Measurements from ENCODE around the gene PLIN5.

PLIN5 gene

DNA sequence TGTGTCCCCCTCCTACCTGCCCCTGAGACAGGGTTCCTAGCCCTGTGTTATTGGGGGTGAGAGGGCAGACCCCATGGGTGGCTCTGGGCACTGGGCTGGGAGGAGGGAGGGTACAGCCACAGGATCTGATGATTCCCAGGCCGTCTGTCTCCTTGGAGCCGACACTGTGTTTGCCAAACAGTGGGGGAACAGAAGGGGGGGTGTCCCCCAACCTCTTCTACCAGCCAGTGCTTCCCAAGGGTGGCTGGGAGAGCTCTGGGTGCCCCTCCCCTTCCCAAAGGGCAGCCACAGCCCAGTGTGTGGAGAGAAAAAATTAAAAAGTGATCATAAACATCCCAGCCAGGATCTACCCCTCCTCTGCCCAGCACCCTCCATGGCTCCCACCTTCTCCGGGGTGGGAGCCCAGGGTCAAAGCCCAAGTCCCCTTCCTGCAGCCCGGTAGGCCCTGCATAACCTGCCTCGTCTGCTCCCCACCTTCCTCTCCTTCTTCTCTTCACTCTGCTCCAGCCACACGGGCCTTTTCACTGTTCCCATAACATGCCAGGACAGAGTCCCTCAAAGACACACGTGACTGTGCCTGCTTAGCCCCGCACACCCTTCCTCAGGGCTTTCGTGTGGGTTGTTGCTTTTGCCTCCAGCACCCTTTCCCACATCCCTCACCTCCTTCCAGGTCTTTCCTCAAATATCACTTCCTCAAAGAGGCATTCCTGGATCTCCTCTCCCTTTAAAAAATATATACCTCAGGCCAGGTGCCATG lies 15.3 kb downstream of the PLIN5 start:
- DNase-seq, result peak; percentile 47

DNA sequence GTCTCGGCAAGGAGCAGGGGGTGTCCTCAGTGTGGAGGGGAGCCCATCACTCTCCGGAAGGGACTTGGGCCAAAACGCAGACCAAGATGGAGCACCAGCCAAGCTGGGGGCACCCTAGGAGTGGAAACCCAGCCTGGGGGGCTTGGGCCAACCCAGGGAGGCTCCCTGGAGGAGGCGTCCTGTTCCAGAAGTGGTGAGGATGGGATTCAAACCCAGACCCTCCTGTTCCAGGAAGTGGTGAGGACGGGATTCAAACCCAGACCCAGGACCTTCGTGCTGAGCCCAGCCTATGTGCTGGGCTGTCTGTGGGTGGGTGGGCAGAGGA lies 15.9 kb downstream of the PLIN5 start:
- DNase-seq, result no peak

DNA sequence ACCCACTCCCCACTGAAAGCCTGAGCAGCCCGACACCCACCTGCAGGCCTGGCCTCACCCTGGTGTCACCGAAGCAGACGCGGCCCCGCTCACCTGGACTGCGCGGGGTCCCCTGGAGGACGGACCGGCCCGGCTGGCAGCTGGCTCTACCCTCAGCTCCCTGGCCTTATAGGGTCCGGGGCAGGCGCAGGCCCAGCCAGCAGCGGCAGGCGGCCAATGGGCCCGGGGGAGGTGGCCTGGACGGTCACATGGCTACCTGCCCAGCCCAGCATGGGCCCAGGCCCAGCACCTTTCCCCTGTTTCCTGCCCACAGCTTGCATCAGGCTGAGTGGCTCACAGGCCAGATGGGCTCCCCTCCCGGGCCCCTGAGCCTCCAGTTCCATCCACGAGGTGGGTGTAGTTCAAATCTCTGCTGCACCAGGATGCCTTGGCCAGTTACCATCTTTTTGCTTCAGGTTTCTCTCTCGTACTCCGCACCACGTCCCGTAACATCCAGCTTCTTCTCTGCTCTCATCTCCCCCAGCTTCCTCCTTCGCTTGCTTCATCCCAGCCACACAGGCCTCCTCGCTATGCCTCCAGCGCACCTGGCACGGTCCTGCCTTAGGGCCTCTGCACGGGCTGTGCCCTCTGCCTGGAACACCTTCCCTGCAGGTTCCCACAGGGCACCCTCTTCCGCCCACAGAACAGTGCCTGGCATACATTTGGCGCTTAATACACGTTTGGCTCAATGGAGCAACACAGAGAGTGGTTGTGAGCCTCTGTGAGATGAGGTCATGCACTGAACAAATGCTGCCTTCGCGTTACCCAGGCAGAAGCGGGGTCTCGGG lies 16.5 kb downstream of the PLIN5 start, which contains the start of gene PLIN4:
Gene PLIN4, minus strand, starts transcription at position 142 of the 827 bp plus-strand sequence. CDS start 214 bp downstream, outside the sequence.
- DNase-seq, result no peak

DNA sequence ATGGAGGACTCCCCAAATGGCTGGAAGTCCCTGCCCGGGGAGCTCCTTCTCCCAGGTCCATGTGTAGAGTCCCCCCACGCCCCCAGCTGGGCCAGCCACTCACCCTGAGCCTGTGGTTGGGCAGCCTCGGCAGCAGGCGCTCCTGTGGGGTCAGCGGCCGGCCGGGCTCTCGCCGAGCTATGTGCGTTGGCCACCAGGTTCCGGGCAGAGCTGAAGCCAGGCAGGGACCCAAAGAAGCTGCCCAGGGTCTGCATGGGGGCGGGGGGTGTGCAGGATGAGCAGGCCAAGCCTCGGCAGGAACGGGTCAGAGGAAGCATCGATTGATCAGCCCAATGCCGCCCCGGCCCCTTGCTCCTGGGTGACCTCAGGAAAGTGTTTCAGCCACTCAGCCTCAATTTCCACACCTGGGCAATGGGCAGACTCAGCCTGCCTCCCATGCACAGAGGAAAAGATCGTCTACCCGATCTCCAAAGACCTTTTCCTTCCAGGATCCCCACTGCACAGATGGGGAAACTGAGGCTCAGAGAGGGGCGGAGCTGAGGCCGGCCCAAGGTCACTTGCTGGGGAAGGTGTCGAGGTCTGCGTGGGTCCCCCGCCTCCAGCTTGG lies 17.5 kb downstream of the PLIN5 start:
- DNase-seq, result no peak

DNA sequence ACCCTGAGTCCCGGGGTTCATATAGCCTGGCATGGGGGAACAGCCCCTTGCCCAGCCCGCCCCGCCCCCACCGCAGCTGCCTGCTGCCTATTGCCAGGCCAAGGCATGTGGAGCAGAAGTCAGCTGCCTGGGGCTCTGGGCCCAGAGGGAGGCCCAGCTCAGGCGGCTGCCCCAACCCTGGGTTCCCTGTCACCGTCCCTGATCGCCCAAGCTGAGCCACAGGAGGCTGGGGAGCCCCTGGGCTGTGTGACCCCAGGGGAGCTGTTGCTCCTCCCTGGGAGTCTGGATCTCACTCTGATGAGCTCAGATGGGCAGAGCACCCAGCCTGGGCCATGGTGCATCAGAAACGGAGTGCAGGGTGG lies 18.1 kb downstream of the PLIN5 start:
- DNase-seq, result no peak

DNA sequence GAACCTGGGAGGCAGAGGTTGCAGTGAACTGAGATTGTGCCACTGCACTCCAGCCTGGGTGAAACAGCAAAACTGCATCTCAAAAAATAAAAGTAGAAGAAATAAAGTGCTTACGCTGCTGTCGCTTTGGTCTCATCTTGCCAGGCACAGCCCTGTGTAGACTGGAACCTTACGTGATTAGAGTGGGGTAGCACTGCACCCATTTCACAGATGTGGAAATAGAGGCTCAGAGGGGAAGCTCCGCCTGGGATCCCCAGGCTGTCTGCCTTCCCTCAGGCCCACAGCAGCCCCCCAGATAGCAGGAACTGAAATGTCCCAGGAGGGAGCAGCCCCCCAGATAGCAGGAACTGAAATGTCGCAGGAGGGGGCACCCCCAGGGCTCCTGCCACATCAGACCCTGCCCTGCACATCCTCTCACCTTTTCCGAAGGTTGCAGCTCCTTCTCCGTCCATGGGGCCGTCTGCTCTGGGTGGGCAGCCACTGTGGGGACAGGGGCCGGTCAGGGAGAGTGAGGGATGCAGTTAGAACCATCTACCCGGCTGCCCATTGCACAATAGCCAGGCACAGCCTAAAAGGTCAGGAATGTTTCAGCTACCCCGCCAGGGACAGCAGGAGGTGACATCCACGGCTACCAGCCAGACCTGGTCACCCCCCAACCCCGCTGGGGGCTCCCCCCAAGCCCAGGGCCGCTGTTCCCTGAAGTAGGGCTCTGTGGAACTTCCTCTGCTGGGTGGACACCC lies 18.7 kb downstream of the PLIN5 start:
- no peak for DNase-seq

DNA sequence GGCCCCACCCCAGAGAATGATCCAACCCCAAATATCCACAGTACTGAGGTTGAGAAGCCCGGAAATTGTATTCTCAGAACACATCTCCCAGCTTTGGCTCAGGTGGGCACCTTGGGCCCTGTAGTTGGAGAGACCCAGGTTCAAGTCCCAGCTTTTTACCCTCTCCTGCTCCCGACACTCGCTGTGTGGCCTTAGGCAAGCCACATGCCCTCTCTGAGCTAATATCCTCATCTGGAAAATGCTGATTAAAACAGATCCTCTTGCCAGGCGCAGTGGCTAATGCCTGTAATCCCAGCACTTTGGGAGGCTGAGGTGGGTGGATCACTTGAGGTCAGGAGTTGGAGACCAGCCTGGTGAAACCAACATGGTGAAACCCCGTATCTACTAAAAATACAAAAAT lies 19.3 kb downstream of the PLIN5 start:
- DNase-seq, result no peak

DNA sequence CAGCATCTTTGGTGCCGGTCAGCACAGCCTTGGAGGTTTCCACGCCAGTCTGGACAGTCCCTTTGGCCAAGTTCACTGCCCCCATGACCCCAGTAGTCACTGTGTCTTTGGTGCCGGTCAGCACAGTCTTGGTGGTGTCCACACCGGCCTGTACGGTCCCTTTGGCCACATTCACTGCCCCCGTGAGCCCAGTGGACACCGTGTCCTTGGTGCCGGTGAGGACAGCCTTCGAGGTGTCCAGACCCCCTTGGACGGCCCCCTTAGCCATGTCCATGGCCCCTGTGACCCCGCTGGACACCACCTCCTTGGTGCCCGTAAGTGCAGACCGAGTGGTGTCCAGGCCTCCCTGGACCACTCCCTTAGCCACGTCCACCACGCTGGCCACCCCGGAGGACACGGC lies 21.8 kb downstream of the PLIN5 start:
- DNase-seq, result no peak

DNA sequence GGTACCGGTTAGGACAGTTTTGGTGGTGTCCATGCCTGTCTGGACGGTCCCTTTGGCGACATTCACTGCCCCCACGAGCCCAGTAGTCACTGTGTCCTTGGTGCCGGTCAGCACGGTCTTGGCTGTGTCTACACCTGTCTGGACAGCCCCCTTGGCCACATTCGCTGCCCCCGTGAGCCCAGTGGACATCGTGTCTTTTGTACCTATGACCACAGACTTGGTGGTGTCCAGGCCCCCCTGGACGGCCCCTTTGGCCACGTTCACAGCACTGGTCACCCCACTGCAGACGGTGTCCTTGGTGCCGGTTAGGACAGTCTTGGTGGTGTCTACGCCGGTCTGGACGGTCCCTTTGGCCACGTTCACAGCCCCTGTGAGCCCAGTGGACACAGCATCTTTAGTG lies 23.0 kb downstream of the PLIN5 start:
- no peak for DNase-seq

DNA sequence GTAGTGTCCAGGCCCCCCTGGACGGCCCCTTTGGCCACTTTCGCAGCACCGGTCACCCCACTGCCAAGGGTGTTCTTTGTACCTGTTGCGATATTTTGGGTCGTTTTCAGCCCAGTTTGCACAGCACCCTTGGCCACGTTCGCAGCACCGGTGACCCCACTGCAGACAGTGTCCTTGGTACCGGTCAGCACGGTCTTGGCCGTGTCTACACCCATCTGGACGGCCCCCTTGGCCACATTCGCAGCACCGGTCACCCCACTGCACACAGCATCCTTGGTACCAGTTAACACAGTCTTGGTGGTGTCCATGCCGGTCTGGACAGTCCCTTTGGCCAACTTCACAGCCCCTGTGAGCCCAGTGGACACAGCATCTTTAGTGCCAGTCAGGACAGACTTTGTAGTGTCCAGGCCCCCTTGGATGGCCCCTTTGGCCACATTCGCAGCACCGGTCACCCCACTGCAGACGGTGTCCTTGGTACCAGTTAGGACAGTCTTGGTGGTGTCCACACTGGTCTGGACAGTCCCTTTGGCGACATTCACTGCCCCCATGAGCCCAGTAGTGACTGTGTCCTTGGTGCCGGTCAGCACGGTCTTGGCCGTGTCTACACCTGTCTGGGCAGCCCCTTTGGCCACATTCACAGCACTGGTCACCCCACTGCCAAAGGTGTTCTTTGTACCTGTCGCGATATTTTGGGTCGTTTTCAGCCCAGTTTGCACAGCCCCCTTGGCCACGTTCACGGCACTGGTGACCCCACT lies 23.5 kb downstream of the PLIN5 start:
- DNase-seq, result no peak

DNA sequence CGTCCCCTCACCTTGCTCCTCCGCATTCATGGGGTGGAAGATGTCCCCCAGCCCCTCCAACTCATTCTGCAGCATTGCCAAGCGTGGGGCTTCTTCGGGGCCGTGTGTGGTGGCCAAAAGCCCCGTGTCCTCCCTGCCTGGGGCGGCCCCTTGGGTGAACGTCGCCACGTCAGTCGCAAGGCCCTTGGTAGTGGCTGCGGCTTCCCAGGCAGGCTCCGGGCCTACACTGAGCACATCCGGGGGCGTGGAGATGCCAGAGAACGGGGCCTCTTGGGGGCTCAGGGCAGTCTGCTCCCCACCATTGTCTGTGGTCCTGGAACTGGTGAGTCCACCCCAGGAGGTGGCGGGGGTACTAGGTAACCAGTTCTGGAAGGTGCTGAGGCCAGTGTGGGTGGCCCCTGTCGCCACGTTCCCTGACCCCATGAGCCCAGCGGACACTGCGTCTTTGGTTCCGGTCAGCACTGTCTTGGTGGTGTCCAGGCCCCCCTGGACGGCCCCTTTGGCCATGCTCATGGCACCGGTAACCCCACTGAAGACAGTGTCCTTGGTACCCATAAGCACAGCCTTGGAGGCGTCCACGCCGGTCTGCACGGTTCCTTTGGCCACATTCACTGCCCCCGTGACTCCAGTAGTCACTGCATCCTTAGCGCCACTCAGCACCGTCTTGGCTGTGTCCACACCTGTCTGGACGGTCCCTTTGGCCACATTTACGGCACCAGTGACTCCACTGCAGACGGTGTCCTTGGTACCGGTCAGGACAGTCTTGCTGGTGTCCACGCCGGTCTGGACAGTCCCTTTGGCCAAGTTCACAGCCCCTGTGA lies 24.4 kb downstream of the PLIN5 start:
- DNase-seq, result no peak

DNA sequence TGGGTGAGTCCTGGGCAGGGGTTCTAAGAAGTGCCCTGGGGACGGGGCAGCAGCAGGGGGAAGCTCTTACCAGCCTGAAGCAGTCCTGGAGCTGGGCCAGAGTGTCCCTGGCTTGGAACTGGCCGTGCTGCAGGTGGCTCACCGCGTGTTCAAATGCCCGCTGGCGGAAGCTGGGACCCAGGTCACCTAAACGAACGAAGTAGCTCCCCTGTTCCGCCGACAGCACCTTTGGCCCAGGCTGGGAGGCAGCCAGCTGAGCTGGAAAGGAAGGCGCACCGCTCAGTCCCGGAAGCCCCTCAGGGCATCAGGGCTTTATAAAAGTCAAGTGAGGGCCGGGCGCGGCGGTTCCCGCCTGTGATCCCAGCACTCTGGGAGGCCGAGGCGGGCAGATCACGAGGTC lies 26.3 kb downstream of the PLIN5 start:
- DNase-seq, result peak; percentile 85

DNA sequence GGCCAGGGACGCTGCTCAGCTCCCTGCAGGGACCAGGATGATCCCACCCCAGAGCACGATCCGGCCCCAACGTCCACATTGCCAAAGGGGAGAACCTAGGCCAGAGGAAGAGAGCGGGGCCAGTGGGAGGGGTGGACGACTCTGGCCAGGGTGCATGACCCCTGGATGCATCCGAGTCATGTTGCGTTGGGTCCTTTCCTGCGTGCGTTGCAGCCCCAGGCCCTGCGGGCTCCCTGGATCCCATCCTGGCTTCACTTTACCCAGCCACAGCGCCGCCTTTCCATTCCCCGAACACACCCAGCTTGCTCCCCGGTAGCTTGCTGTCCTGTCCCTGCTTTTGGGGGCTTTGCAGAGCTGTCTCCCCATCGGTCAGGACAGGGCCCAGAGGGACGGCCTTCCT lies 27.2 kb downstream of the PLIN5 start:
- no peak for DNase-seq

DNA sequence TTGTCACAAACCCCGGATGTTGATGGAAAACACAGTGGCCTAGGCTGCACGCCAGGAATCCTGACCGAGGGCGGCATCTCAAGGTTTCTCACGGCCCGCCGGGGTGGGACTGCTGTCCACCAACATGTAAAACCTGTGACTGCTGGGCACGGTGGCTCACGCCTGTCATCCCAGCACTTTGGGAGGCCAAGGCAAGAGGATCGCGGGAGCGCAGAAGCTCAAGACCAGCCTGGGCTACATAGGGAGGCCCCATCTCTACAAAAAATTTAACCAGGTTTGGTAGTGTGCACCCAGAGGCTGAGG lies 27.9 kb downstream of the PLIN5 start:
- DNase-seq, result no peak

DNA sequence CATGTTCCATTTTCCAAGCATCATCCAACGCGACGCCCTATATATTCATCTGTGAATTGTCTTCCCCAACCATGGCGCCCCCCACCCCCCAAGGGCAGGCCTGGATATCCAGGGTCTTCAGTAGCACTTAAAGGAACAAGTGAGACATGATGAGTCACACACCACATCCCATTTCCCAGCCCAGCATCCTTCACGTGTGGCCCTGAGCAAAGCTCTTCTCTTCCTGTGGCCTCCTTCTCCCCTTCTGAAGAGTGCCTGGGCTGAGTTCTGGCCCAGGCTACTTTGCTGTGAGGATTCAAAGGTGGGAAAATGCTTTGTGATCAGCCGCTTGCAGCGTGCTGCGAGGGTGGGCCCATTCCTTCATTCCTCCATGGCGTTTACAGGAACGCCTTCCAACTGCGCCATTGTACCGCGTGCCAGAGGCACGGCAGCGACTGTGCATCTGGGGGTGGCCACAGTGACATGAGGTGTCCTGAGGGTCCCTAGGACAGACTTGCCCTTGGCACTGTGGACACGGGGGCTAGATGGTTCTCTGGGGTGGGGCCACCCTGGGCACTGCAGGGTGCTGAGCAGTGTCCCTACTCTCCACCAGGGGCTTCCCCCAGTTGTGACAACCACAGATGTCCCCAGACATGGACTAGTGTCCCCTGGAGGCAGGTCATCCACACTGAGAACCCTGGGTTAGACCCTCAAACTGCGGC lies 28.4 kb downstream of the PLIN5 start:
- DNase-seq, result no peak

DNA sequence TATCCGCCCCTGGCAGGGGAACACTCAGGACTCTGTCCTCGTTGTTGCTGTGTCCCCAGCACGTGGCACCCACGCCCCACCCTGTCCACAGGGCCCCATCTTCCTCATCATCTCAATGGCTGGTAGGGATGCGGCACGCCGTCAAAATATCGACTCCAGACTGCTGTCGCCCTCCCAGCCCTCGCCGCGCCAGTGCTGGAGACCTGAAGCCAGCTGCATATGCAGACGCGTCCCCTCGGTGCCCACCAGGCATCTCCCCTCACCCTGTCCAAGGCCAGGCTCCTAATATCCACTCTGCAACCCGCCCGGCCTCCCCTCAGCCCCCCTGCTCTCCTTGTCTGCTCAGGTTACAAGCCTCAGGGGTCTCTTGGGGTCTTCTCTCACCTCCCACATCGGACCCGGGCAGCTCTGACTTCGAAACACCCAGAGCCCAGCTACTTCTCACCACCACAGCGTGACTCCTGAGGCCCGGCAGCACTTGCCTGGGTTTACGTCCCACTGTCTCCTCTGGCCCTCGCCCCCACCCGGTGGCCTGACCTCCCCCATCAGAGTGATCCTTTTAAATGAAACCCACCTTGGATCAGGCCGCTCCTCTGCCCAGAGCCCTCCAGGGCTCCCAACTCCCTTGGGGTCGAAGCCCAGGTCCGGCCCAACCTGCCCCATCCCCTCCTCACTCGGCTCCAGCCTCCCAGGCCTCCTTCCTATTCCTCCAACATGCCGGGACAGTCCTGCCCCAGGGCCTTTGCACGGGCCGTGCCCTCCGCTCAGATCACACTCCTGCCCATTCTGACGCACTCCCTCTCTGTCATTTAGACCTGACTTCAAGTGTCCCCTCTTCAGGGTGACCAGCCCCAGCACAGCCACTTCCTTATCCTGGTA lies 29.2 kb downstream of the PLIN5 start:
- DNase-seq, result no peak

DNA sequence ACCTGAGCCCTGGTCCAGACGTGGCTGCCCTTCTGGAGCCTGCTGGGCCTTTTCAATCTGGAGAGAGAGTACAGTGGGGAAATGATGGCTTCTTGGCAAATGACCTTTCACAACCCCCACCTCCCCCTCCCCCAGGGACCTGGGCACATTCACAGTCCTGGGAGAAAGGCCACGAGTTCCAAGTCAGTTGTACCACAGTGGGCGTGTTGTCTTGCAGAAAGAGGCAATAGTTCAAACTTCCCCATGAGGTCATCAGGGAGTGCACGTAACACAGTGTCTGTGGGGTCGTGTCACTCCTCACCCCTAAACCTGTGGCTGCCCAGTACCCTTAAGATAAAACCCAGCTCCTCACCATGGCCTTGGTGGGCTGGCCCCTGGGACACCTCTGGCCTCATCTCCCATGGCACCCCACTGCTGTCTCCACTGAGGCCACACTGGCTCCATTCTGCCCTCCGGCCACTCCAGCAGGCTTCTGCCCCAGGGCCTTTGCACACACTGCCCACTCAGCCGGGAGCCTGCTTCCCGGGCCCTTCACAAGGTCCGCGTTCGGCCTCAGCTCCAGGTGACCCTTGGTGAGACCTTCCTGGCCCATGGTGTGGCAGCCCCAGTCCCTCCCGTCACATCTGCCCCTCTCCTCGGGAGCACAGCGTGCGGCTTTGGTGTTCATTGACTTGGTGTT lies 30.0 kb downstream of the PLIN5 start:
- no peak for DNase-seq

DNA sequence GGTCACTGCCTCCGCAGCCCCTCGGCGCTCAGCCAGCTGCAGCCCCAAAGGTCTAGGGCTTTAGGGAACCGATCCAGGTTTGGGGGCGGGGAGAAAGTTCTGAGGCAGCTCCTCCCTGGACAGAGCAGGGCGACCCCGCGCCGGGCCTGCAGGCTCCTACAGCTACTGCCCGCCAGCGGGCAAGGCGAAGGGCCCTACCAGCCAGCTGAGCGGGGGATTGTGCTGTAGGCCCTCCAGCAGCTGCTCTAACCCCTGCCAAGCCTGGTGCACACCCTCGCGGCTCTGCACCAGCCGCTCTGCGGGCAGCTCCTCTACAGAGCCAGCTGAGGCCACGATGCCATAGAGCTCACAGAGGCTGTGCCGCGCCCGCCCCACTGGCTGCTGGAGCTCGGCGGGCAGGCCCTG lies 30.7 kb downstream of the PLIN5 start:
- no peak for DNase-seq

DNA sequence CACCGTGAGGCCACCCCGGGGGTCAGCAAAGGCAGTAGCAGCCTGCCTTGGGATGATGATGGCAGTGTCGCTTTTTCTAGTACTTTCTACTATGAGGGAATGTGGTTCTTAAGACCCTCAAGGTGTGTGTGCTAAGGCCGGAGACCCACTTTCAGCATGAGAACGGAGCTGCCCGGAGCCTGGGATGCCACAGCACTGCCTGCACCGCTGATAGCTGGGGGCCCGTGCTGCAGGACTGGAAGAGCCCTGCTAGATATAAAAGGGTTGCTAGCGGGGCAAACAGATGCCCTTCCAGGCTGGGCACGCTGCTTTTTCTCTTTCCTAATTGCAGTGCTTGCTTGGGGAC lies 31.2 kb downstream of the PLIN5 start:
- DNase-seq, result no peak
